K562 (cell line): ENCODE data around the gene FARP1. TPM values are rescaled to one million over a fixed set of nuclear protein-coding genes. Genes with fewer than 3 reads are reported as not detected.

Experiments used
- ATAC-seq: fragments of 200-7000 bp; cut with Tn5 transposase; 3 replicates; pipeline ENCODE4 v1.9.1; 2020; ENCODE audit warnings: moderate library complexity
- BruUV-seq: library from RNA; stranded (reverse); fragments of 400-500 nt; replicated peaks from 2 replicates; lab custom pipeline; 2021; lab: Mats Ljungman, UMichigan
- CTCF ChIA-PET: fragments of 300-600 bp; formaldehyde crosslinking; extraction: SDS; loops from one replicate; lab custom pipeline; 2021; ENCODE audit warnings: low intra/inter-chr PET ratio; lab: Yijun Ruan, JAX
- POLR2A ChIA-PET: fragments of 300-600, 350-650 bp; sonication (Branson Sonifier 250); formaldehyde crosslinking; extraction: SDS; loops from one replicate; lab custom pipeline; 2021; ENCODE audit warnings: antibody characterized with exemption, inconsistent platforms; lab: Yijun Ruan, JAX
- DNase-seq, 4 experiments: peaks; one replicate each; pipeline versions ENCODE4 v3.0.0 to v3.0.0-alpha.2; 2011 to 2018; ENCODE audit warnings: low spot score in 3 of 4, mixed read lengths in 3 of 4; ENCODE audit errors: extremely low read depth in 1 of 4
- FAIRE-seq: peaks from 2 replicates; lab custom pipeline; 2011; peaks lifted over from hg19 to GRCh38; lab: Jason Lieb, UNC
- H2AFZ ChIP-seq: 2 replicates; pipeline ENCODE4 v1.6.0; 2011; ENCODE audit warnings: low read depth, low read length, control low read depth, inconsistent platforms
- H3K27ac ChIP-seq: fragments of 200-600 bp; 3 replicates; pipeline ENCODE4 v1.8.0; 2011; ENCODE audit warnings: low read depth, mild to moderate bottlenecking, control low read depth, inconsistent platforms, low read length, moderate library complexity, mixed read lengths; ENCODE audit errors: extremely low read depth
- H3K27me3 ChIP-seq, 2 experiments: fragments of 300-600 bp in 1 of 2; 2 replicates in 1 of 2; 3 replicates in 1 of 2; pipeline versions ENCODE4 v1.6.0 to v1.8.0; 2011; ENCODE audit warnings: inconsistent platforms in 2 of 2, low read length in 2 of 2, mild to moderate bottlenecking in 1 of 2, mixed read lengths in 1 of 2, moderate library complexity in 1 of 2; ENCODE audit not compliant: control insufficient read depth in 2 of 2, insufficient read depth in 2 of 2
- H3K36me3 ChIP-seq: fragments of 300-600 bp; 3 replicates; pipeline ENCODE4 v1.8.0; 2011; ENCODE audit warnings: mild to moderate bottlenecking, low read length, inconsistent platforms; ENCODE audit not compliant: control insufficient read depth, insufficient read depth
- H3K4me1 ChIP-seq, 2 experiments: fragments of 200-600 bp in 1 of 2; replicated peaks in 1 of 2; 2 replicates in 1 of 2; 3 replicates in 1 of 2; pipeline versions ENCODE4 v1.5.1 to v1.8.0; 2011; ENCODE audit warnings: inconsistent platforms in 2 of 2, low read length in 2 of 2, mild to moderate bottlenecking in 1 of 2, mixed read lengths in 1 of 2, moderate library complexity in 1 of 2; ENCODE audit not compliant: control insufficient read depth in 2 of 2, insufficient read depth in 2 of 2
- H3K4me2 ChIP-seq: 2 replicates; pipeline ENCODE4 v1.6.1; 2011; ENCODE audit warnings: low read length, control low read depth, inconsistent platforms, mixed read lengths; ENCODE audit not compliant: insufficient read depth
- H3K4me3 ChIP-seq: fragments of 200-600 bp; sonication (generic), shearing (Covaris generic); 2 replicates; pipeline ENCODE4 v1.5.1; 2016; ENCODE audit warnings: control low read depth, inconsistent platforms
- H3K79me2 ChIP-seq: fragments of 200-600 bp; 3 replicates; pipeline ENCODE4 v1.8.0; 2011; ENCODE audit warnings: low read length, inconsistent platforms; ENCODE audit not compliant: control insufficient read depth, insufficient read depth
- H3K9ac ChIP-seq, 2 experiments: 2 replicates each; pipeline versions ENCODE4 v1.6.0 to v1.6.1; 2011; ENCODE audit warnings: low read depth in 2 of 2, low read length in 2 of 2, control low read depth in 1 of 2, inconsistent platforms in 1 of 2, mild to moderate bottlenecking in 1 of 2, mixed read lengths in 1 of 2; ENCODE audit not compliant: insufficient read depth in 1 of 2
- H3K9me1 ChIP-seq: one replicate; pipeline ENCODE4 v1.6.0; 2011; ENCODE audit warnings: inconsistent platforms, mild to moderate bottlenecking, low read length, moderate library complexity; ENCODE audit not compliant: control insufficient read depth, insufficient read depth
- H3K9me3 ChIP-seq: replicated peaks from 2 replicates; pipeline ENCODE4 v1.5.1; 2011; ENCODE audit warnings: low read depth, low read length, inconsistent platforms; ENCODE audit not compliant: control insufficient read depth, insufficient read depth
- H4K20me1 ChIP-seq: replicated peaks from 2 replicates; pipeline ENCODE4 v1.6.1; 2011; ENCODE audit warnings: low read length, inconsistent platforms, mixed read lengths; ENCODE audit not compliant: control insufficient read depth, insufficient read depth
- ESRRA ChIP-seq: fragments of 450-650 bp; IDR thresholded peaks from 2 replicates; pipeline ENCODE4 v1.6.1; 2014; ENCODE audit warnings: low read depth, mild to moderate bottlenecking, moderate library complexity, borderline replicate concordance
- GTF2E2 ChIP-seq: fragments of 200-800 bp; sonication (Bioruptor generic); IDR thresholded peaks from 2 replicates; pipeline ENCODE4 v1.6.1; 2016; ENCODE audit warnings: missing genetic modification characterization, missing compliant biosample characterization
- HDAC8 ChIP-seq: fragments of 450-650 bp; IDR thresholded peaks from 2 replicates; pipeline ENCODE4 v1.6.1; 2016; ENCODE audit warnings: mild to moderate bottlenecking, missing genetic modification characterization, moderate library complexity, missing compliant biosample characterization
- MAZ ChIP-seq, 2 experiments: fragments of 450-650 bp in 1 of 2; sonication (generic) in 1 of 2; formaldehyde crosslinking; IDR thresholded peaks in 1 of 2; conservative IDR thresholded peaks in 1 of 2; 2 replicates each; pipeline versions ENCODE4 v1.4.0 to v1.5.0; 2020; ENCODE audit warnings: mild to moderate bottlenecking in 1 of 2, missing genetic modification reagents in 1 of 2
- MBD1 ChIP-seq: fragments of 250-450 bp; sonication (Bioruptor Pico); IDR thresholded peaks from 2 replicates; pipeline ENCODE4 v1.8.0; 2022; ENCODE audit warnings: inconsistent platforms
- SMAD2 ChIP-seq: fragments of 150-350 bp; IDR thresholded peaks from 2 replicates; pipeline ENCODE4 v1.6.1; 2014; ENCODE audit warnings: low read depth, mild to moderate bottlenecking, low read length
- SRSF1 ChIP-seq: fragments of 200-400 bp; formaldehyde crosslinking; IDR thresholded peaks from 2 replicates; pipeline ENCODE4 v1.6.1; 2017; ENCODE audit warnings: mild to moderate bottlenecking, low read depth, low read length, moderate library complexity
- ZBTB2 ChIP-seq: fragments of 450-650 bp; IDR thresholded peaks from 2 replicates; pipeline ENCODE4 v1.6.1; 2016; ENCODE audit warnings: antibody characterized with exemption
- ZNF197 ChIP-seq: fragments of 200-800 bp; sonication (Bioruptor generic); IDR thresholded peaks from 2 replicates; pipeline ENCODE4 v1.6.1; 2016; ENCODE audit warnings: low read depth, missing genetic modification characterization, missing compliant biosample characterization
- ZNF274 ChIP-seq: IDR thresholded peaks from 2 replicates; pipeline ENCODE4 v1.6.1; 2011; ENCODE audit warnings: low read depth, mild to moderate bottlenecking, low read length, moderate library complexity, borderline replicate concordance
- ZNF518B ChIP-seq: fragments of 250-450 bp; sonication (Bioruptor Pico); IDR thresholded peaks from 2 replicates; pipeline ENCODE4 v1.5.0; 2021; ENCODE audit warnings: mild to moderate bottlenecking, moderate library complexity
- WGBS: fragments of 100-300 bp; shearing (Covaris generic); methylation state at CpG from one replicate; pipeline ENCODE4 v1.1.6; 2016; ENCODE audit warnings: low coverage, mixed read lengths; ENCODE audit not compliant: insufficient coverage; ENCODE audit errors: missing lambda C conversion rate; 5-methylcytosine and 5-hydroxymethylcytosine counted together
- in situ Hi-C: fragments of 300-500 bp; cut with MboI; formaldehyde crosslinking; loops from 4 replicates; pipeline ENCODE4 v1.15.0; 2018; ENCODE audit warnings: inconsistent platforms, mixed read lengths
- intact Hi-C: fragments of 100-400 bp; cut with micrococcal nuclease; formaldehyde crosslinking; loops from 2 replicates; pipeline ENCODE4 v1.14.2; 2022
- polyA plus RNA-seq, 8 experiments: library from polyadenylated mRNA; depleted of rRNA in 4 of 8; stranded (reverse) in 5 of 8; unstranded in 3 of 8; fragments of >200 nt; fragmentation: Nextera tagmentation in 2 of 8; fragmentation: Illumina TruSeq in 1 of 8; extraction: Ambion mirVana in 2 of 8; extraction: Trizol in 1 of 8; gene quantifications; 2 replicates each; pipeline versions ENCODE4 v1.2.1 to v1.2.3, GENCODE V29; 2011 to 2014; ENCODE audit warnings: inconsistent platforms in 1 of 8, missing spikeins in 1 of 8
- total RNA-seq, 7 experiments: library from RNA; depleted of rRNA in 6 of 7; stranded (reverse); fragments of >200 nt in 6 of 7; fragmentation: Illumina TruSeq in 2 of 7; extraction: Trizol in 2 of 7; gene quantifications; 2 replicates each; pipeline versions ENCODE4 v1.2.1 to v1.2.3, GENCODE V29; 2011 to 2021; ENCODE audit warnings: low replicate concordance in 1 of 7
- TF ChIP-seq, protein P1 (sequence below): fragments of 250-450 bp; sonication (Bioruptor Pico); IDR thresholded peaks from 2 replicates; pipeline ENCODE4 v1.5.0; 2020; ENCODE audit warnings: mild to moderate bottlenecking
- TF ChIP-seq, protein P2 (sequence below): IDR thresholded peaks from 2 replicates; pipeline ENCODE4 v1.6.1; 2011; ENCODE audit not compliant: insufficient read length; ENCODE audit errors: extremely low read depth

The FARP1 gene
- total and polyA plus RNA-seq, 9 of the 15 experiments (the other 6 are each of a cell fraction or from before 2014, with no cell fraction given): 0.03 to 0.29 (median 0.05) TPM; not detected in 3

GRCh38 chr13:98398581-98398980 lies 255.7 kb downstream of the FARP1 start:
- no peak overlapping the region for H3K4me2 ChIP-seq
- peaks cover 14 to 37% of the 10 kb centered on the region in 2 experiments; a peak in 4 of 5 replicates for H3K27me3 ChIP-seq
- intact Hi-C loops (no loop called here), in situ Hi-C loops (no loop called here)
- no peaks in the 10 kb centered on the region for H3K36me3 ChIP-seq
- TF ChIP-seq, protein P1, sequence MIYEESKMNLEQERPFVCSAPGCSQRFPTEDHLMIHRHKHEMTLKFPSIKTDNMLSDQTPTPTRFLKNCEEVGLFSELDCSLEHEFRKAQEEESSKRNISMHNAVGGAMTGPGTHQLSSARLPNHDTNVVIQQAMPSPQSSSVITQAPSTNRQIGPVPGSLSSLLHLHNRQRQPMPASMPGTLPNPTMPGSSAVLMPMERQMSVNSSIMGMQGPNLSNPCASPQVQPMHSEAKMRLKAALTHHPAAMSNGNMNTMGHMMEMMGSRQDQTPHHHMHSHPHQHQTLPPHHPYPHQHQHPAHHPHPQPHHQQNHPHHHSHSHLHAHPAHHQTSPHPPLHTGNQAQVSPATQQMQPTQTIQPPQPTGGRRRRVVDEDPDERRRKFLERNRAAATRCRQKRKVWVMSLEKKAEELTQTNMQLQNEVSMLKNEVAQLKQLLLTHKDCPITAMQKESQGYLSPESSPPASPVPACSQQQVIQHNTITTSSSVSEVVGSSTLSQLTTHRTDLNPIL (CRISPR knock-in tag): no peak
- TF ChIP-seq MBD1 (CRISPR knock-in tag) (no peak), MAZ (CRISPR knock-in tag; conservative IDR thresholded peaks at IDR 0.05 in 1 of 2, IDR thresholded peaks at IDR 0.05 in 1 of 2) (no peak), ESRRA (no peak), ZNF518B (CRISPR knock-in tag) (no peak), ZNF274 (no peak), HDAC8 (tag) (no peak), ZNF197 (CRISPR knock-in tag) (no peak), SRSF1 (no peak), ZBTB2 (no peak), SMAD2 (no peak), GTF2E2 (tag) (no peak)
- TF ChIP-seq, protein P2, sequence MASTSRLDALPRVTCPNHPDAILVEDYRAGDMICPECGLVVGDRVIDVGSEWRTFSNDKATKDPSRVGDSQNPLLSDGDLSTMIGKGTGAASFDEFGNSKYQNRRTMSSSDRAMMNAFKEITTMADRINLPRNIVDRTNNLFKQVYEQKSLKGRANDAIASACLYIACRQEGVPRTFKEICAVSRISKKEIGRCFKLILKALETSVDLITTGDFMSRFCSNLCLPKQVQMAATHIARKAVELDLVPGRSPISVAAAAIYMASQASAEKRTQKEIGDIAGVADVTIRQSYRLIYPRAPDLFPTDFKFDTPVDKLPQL: no peak
- no peak overlapping the region for H3K27ac ChIP-seq
- no TSS peak for BruUV-seq
- 2% methylated on average over 5 of the region's 5 CpGs for WGBS
- no peak overlapping the region for H3K9ac ChIP-seq
- H3K4me3 ChIP-seq: no peak overlapping the region
- no peak for ATAC-seq
- H3K9me3 ChIP-seq: no peaks in the 10 kb centered on the region
- H2AFZ ChIP-seq: no peak overlapping the region
- H4K20me1 ChIP-seq: no peaks in the 10 kb centered on the region; the same call in 1 of the 2 replicates
- H3K4me1 ChIP-seq: no peaks in the 10 kb centered on the region; a peak in 1 of 5 replicates
- POLR2A ChIA-PET: no interaction called here
- FAIRE-seq: no peak
- CTCF ChIA-PET: no interaction called here
- H3K9me1 ChIP-seq: no peaks in the 10 kb centered on the region
- DNase-seq: no peak
- no peaks in the 10 kb centered on the region for H3K79me2 ChIP-seq
